ENCODE data around the gene FAM184A. TPM values are rescaled to one million over a fixed set of nuclear protein-coding genes. Genes with fewer than 3 reads are reported as not detected.
A peak's percentile ranks its signal among the peaks of the same experiment; 100 is the strongest.

FAM184A gene
- total and polyA plus RNA-seq, 2 of the 13 experiments (the other 11 are each of a cell fraction or from before 2014, with no cell fraction given): 7.0 to 18.0 TPM

DNA sequence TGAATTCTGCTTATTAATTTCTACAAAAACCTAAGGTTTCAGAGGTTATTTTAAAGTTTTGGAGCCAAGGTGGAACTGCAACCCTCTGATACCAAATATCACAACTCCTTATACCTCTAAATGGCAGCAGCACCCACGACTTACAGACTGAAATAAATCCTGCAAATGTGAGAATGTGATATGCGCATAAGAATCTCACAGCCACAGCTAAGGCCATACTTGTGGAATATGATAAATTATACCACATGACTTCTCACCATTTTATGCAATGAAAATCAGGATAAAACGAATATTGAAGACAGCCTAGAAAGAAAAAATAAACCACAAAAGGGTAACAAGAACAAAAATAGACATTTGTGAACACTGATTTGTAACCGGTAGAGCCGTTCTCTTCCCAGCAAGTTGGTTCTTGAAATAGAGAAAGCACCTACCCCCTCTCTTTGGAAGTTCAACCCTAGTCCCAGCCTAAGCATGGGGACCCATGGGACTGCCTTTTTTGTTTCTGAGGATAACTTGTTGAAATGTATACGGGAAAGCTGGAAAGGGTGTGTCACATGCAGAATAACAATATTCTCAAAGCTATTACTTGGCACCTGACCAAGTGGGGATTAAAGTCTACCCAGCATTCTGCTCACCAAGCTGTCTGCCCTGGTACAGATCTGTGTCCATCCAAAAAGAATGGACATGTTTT is 96.4 kb downstream of the FAM184A start:
- DNase-seq (ENCODE audit: low spot score) (no peak), ATAC-seq (no peak), FAIRE-seq (no peak)
- ChIA-PET CTCF (ENCODE audit: low intra/inter-chr PET ratio, low total read pairs) (no interaction called here), POLR2A (no interaction called here)
- Histone ChIP-seq H3K4me1 (ENCODE audit: insufficient read depth, low read length) (no peaks in the 10 kb centered on the region), H3K4me2 (ENCODE audit: low read depth, low read length) (no peak overlapping the region), H2AFZ (ENCODE audit: low read length) (no peak overlapping the region), H3K9ac (ENCODE audit: insufficient read depth, low read depth, low read length) (no peak overlapping the region), H3K27me3 (ENCODE audit: control insufficient read depth in 1 of 2, insufficient read depth in 2 of 2, low read length in 2 of 2) (no peaks in the 10 kb centered on the region), H3K4me3 (replicated peaks in 1 of 3; ENCODE audit: insufficient read depth in 1 of 3, low read depth in 2 of 3, low read length in 3 of 3) (no peak overlapping the region), H3K36me3 (replicated peaks in 1 of 2; ENCODE audit: control insufficient read depth in 1 of 2, insufficient read depth in 2 of 2, low read length in 2 of 2) (no peaks in the 10 kb centered on the region), H3K9me3 (ENCODE audit: low read length) (no peaks in the 10 kb centered on the region), H3K27ac (ENCODE audit: extremely low read length, insufficient read depth, low read length) (no peak overlapping the region), H3K79me2 (ENCODE audit: insufficient read depth, low read length) (no peaks in the 10 kb centered on the region), H4K20me1 (ENCODE audit: insufficient read depth, low read length) (no peaks in the 10 kb centered on the region)
- TF ChIP-seq YY1 (IDR thresholded peaks at IDR 0.05; ENCODE audit: insufficient read depth, insufficient replicate concordance, low read depth, low read length): no peak
- no peak for TF ChIP-seq ATF1 (CRISPR knock-in tag; IDR thresholded peaks at IDR 0.05)
- TF ChIP-seq DMAP1 (CRISPR knock-in tag; IDR thresholded peaks at IDR 0.05): no peak
- TF ChIP-seq, protein P1, sequence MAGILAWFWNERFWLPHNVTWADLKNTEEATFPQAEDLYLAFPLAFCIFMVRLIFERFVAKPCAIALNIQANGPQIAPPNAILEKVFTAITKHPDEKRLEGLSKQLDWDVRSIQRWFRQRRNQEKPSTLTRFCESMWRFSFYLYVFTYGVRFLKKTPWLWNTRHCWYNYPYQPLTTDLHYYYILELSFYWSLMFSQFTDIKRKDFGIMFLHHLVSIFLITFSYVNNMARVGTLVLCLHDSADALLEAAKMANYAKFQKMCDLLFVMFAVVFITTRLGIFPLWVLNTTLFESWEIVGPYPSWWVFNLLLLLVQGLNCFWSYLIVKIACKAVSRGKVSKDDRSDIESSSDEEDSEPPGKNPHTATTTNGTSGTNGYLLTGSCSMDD (CRISPR knock-in tag; IDR thresholded peaks at IDR 0.05): no peak
- no peak for TF ChIP-seq ZNF44 (CRISPR knock-in tag; IDR thresholded peaks at IDR 0.05)
- TF ChIP-seq MIER2 (CRISPR knock-in tag; IDR thresholded peaks at IDR 0.05): no peak
- intact Hi-C loops (cut with micrococcal nuclease; ENCODE audit: unreplicated experiment): no loop called here
- in situ Hi-C loops (cut with HindIII; ENCODE audit: extremely low pct_ligation_motif_present, low pct_unique_long_range_greater_than_20kb): no loop called here
- BruUV-seq (replicated peaks): no TSS peak
- WGBS (ENCODE audit: low lambda C conversion rate): 78% methylated on average over 6 of the region's 6 CpGs

- FAIRE-seq (peak; percentile 34), DNase-seq (ENCODE audit: low spot score) (peak; percentile 21), ATAC-seq (no peak)
- no TSS peak for BruUV-seq (replicated peaks)
- no peak overlapping the region for H3K4me2 ChIP-seq (ENCODE audit: low read depth, low read length)
- no peak overlapping the region for H3K4me3 ChIP-seq (replicated peaks in 1 of 3; ENCODE audit: insufficient read depth in 1 of 3, low read depth in 2 of 3, low read length in 3 of 3)
- no peaks in the 10 kb centered on the region for H3K9me3 ChIP-seq (ENCODE audit: low read length)
- no peaks in the 10 kb centered on the region for H3K36me3 ChIP-seq (replicated peaks in 1 of 2; ENCODE audit: control insufficient read depth in 1 of 2, insufficient read depth in 2 of 2, low read length in 2 of 2)
- no peaks in the 10 kb centered on the region for H3K27me3 ChIP-seq (ENCODE audit: control insufficient read depth in 1 of 2, insufficient read depth in 2 of 2, low read length in 2 of 2)
- no peak overlapping the region for H2AFZ ChIP-seq (ENCODE audit: low read length)
- WGBS (ENCODE audit: low lambda C conversion rate): 91% methylated on average over 5 of the region's 5 CpGs
- no peaks in the 10 kb centered on the region for H3K4me1 ChIP-seq (ENCODE audit: insufficient read depth, low read length)
- intact Hi-C loops (cut with micrococcal nuclease; ENCODE audit: unreplicated experiment): no loop called here
- in situ Hi-C loops (cut with HindIII; ENCODE audit: extremely low pct_ligation_motif_present, low pct_unique_long_range_greater_than_20kb): no loop called here
- no peak overlapping the region for H3K27ac ChIP-seq (ENCODE audit: extremely low read length, insufficient read depth, low read length)
- no peak overlapping the region for H3K9ac ChIP-seq (ENCODE audit: insufficient read depth, low read depth, low read length)
- POLR2A ChIA-PET: no interaction called here
- CTCF ChIA-PET (ENCODE audit: low intra/inter-chr PET ratio, low total read pairs): no interaction called here
- H4K20me1 ChIP-seq (ENCODE audit: insufficient read depth, low read length): no peaks in the 10 kb centered on the region
- H3K79me2 ChIP-seq (ENCODE audit: insufficient read depth, low read length): no peaks in the 10 kb centered on the region
- TF ChIP-seq MBD4 (IDR thresholded peaks at IDR 0.05; ENCODE audit: borderline replicate concordance, low read length) (no peak), ZNF180 (CRISPR knock-in tag; IDR thresholded peaks at IDR 0.05; ENCODE audit: borderline replicate concordance, low read depth) (no peak), EP300 (IDR thresholded peaks at IDR 0.05; ENCODE audit: low read depth in 2 of 2, low read length in 2 of 2) (peak in 1 of 2 experiments; percentile 87; a peak in 1 of 4 replicates), EP300 (CRISPR knock-in tag; IDR thresholded peaks at IDR 0.05; ENCODE audit: borderline replicate concordance) (no peak), NR2F6 (IDR thresholded peaks at IDR 0.05) (no peak), NR2F6 (CRISPR knock-in tag; IDR thresholded peaks at IDR 0.05) (no peak), TARDBP (CRISPR knock-in tag; IDR thresholded peaks at IDR 0.05) (no peak), HNRNPK (IDR thresholded peaks at IDR 0.05; ENCODE audit: low read depth, low read length, poor library complexity, severe bottlenecking) (no peak), ZIK1 (CRISPR knock-in tag; IDR thresholded peaks at IDR 0.05; ENCODE audit: borderline replicate concordance, low read depth) (no peak), CEBPG (CRISPR knock-in tag; IDR thresholded peaks at IDR 0.05) (peak; percentile 100), DMAP1 (CRISPR knock-in tag; IDR thresholded peaks at IDR 0.05) (no peak), ZNF253 (CRISPR knock-in tag; IDR thresholded peaks at IDR 0.05; ENCODE audit: borderline replicate concordance) (no peak)
- TF ChIP-seq, protein P2, sequence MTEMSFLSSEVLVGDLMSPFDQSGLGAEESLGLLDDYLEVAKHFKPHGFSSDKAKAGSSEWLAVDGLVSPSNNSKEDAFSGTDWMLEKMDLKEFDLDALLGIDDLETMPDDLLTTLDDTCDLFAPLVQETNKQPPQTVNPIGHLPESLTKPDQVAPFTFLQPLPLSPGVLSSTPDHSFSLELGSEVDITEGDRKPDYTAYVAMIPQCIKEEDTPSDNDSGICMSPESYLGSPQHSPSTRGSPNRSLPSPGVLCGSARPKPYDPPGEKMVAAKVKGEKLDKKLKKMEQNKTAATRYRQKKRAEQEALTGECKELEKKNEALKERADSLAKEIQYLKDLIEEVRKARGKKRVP (CRISPR knock-in tag; IDR thresholded peaks at IDR 0.05): peak in 1 of 2 experiments; percentile 58; a peak in 2 of 4 replicates
Measured at GRCh38 chr6:118980063-118980462, 98.4 kb downstream of the FAM184A start.
